ENCODE data around the gene LRR1. TPM values are rescaled to one million over a fixed set of nuclear protein-coding genes. Genes with fewer than 3 reads are reported as not detected.

LRR1 gene
- total RNA-seq, 1 donor from 2014 or later, result 7.1 TPM

DNA sequence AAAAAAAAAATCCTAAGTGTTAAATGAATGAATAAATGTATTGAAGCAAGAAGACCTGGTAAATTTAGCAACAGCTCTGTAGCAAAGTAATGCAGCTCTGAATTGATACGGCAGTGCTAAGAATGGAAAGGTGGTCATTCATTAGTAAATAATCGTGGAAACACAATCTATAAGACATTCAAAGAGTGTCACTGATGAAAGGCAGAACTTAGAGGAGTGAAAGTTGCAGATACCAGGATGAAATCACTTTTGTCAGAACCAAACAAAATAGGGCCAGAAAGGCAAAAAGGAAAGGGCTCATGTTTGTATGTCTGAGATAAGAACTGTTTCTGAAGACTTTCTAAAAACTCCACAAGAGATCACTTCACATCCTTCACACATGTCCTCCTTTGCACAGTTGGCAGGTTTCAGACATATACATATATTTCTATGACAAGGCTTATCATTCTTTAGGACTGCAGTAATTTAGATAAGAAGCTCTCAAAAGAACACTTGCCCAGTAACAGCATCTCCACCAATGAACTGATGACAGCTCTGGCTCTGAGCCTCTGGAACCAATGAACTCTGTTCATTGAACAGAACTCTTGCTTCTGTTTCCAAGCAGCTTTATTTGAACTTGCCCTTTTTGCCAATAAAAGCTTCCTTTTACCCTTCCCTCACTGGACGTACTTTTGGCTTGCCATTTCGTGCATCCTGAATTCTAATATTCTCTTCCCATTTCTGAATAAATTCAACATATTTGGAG, 4.2 kb upstream of the LRR1 start:
- peak; percentile 43 for DNase-seq (ENCODE audit: low read depth)
- no peaks in the 10 kb centered on the region for H3K27me3 ChIP-seq (ENCODE audit: control insufficient read depth, insufficient read depth, low read length)
- no peak for FAIRE-seq
- H3K36me3 ChIP-seq (ENCODE audit: control insufficient read depth, insufficient read depth, low read length), result no peaks in the 10 kb centered on the region
- TF ChIP-seq, protein P1, sequence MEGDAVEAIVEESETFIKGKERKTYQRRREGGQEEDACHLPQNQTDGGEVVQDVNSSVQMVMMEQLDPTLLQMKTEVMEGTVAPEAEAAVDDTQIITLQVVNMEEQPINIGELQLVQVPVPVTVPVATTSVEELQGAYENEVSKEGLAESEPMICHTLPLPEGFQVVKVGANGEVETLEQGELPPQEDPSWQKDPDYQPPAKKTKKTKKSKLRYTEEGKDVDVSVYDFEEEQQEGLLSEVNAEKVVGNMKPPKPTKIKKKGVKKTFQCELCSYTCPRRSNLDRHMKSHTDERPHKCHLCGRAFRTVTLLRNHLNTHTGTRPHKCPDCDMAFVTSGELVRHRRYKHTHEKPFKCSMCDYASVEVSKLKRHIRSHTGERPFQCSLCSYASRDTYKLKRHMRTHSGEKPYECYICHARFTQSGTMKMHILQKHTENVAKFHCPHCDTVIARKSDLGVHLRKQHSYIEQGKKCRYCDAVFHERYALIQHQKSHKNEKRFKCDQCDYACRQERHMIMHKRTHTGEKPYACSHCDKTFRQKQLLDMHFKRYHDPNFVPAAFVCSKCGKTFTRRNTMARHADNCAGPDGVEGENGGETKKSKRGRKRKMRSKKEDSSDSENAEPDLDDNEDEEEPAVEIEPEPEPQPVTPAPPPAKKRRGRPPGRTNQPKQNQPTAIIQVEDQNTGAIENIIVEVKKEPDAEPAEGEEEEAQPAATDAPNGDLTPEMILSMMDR (IDR thresholded peaks at IDR 0.05; ENCODE audit: insufficient read depth, low read length, severe bottlenecking), result no peak
- no peak overlapping the region for H3K4me3 ChIP-seq (ENCODE audit: low read depth, low read length)

DNA sequence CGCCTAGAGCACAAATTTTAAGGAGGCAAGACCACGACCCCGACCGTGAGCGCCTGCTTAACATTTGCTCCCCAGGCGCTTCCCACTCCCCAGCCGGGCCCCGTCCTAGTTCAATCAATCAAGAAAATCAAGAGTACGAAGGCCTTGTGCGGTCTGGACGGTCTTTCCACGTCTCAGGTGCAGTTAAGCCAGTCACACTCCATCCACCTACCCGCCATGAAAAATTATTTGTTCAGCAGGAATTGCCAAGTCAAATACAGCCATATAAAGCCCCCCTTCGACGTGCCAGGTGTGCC, 603 bp upstream of the LRR1 start:
- no peaks in the 10 kb centered on the region for H3K27me3 ChIP-seq (ENCODE audit: control insufficient read depth, insufficient read depth, low read length)
- TF ChIP-seq, protein P1 (IDR thresholded peaks at IDR 0.05; ENCODE audit: insufficient read depth, low read length, severe bottlenecking), result no peak
- no peaks in the 10 kb centered on the region for H3K36me3 ChIP-seq (ENCODE audit: control insufficient read depth, insufficient read depth, low read length)
- FAIRE-seq, result no peak
- H3K4me3 ChIP-seq (ENCODE audit: low read depth, low read length), result peak overlapping the region; percentile 70
- no peak for DNase-seq (ENCODE audit: low read depth)

DNA sequence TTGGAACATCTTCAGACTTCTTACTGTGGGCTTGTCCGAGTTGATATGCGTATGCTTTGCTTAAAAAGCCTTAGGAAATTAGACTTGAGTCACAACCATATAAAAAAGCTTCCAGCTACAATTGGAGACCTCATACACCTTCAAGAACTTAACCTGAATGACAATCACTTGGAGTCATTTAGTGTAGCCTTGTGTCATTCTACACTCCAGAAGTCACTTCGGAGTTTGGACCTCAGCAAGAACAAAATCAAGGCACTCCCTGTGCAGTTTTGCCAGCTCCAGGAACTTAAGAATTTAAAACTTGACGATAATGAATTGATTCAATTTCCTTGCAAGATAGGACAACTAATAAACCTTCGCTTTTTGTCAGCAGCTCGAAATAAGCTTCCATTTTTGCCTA, 8.8 kb downstream of the LRR1 start:
- Histone ChIP-seq H3K4me3 (ENCODE audit: low read depth, low read length) (no peak overlapping the region), H3K27me3 (ENCODE audit: control insufficient read depth, insufficient read depth, low read length) (no peaks in the 10 kb centered on the region), H3K36me3 (ENCODE audit: control insufficient read depth, insufficient read depth, low read length) (no peaks in the 10 kb centered on the region)
- FAIRE-seq, result no peak
- DNase-seq (ENCODE audit: low read depth), result no peak
- TF ChIP-seq, protein P1 (IDR thresholded peaks at IDR 0.05; ENCODE audit: insufficient read depth, low read length, severe bottlenecking), result no peak

DNA sequence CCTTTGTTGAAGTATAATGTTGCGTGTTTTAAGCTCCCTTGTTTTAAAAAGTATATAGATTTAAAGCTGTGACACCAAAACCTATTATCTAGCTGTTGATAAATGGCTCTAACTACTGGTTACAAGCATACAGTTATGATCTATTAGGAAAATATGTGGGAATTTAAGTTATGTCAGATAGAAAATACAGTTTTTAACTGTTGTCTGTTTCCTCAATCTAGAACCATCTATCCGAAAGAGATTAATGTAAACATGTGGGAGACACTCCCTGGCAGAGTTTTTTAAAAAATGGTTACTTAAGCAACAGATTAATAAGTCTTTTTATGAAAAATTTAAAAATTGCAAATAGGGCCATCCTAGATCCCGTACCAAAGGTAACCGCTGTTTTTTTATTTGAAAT, 13.5 kb downstream of the LRR1 start:
- Histone ChIP-seq H3K4me3 (ENCODE audit: low read depth, low read length) (no peak overlapping the region), H3K36me3 (ENCODE audit: control insufficient read depth, insufficient read depth, low read length) (no peaks in the 10 kb centered on the region), H3K27me3 (ENCODE audit: control insufficient read depth, insufficient read depth, low read length) (no peaks in the 10 kb centered on the region)
- TF ChIP-seq, protein P1 (IDR thresholded peaks at IDR 0.05; ENCODE audit: insufficient read depth, low read length, severe bottlenecking), result no peak
- DNase-seq (ENCODE audit: low read depth) (no peak), FAIRE-seq (no peak)

DNA sequence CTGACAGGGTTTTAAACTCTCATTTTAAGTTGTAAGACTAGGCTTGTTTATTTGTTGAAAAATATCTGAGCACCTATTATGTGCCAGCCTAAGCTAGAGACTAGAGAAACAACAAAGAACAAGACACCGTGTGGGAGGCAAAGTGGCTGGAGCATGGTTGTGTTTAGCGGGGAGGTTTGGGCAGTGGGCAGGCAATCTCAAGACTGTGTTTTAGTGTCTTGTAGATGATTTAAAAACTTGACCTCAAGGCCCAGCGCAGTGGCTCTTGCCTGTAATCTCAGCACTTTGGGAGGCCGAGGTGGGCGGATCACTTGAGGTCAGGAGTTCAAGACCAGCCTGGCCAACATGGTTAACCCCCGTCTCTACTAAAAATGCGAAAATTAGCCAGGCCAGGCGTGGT, 13.9 kb downstream of the LRR1 start:
- TF ChIP-seq, protein P1 (IDR thresholded peaks at IDR 0.05; ENCODE audit: insufficient read depth, low read length, severe bottlenecking), result no peak
- no peaks in the 10 kb centered on the region for H3K36me3 ChIP-seq (ENCODE audit: control insufficient read depth, insufficient read depth, low read length)
- no peak overlapping the region for H3K4me3 ChIP-seq (ENCODE audit: low read depth, low read length)
- no peak for DNase-seq (ENCODE audit: low read depth)
- H3K27me3 ChIP-seq (ENCODE audit: control insufficient read depth, insufficient read depth, low read length), result no peaks in the 10 kb centered on the region
- FAIRE-seq, result no peak

DNA sequence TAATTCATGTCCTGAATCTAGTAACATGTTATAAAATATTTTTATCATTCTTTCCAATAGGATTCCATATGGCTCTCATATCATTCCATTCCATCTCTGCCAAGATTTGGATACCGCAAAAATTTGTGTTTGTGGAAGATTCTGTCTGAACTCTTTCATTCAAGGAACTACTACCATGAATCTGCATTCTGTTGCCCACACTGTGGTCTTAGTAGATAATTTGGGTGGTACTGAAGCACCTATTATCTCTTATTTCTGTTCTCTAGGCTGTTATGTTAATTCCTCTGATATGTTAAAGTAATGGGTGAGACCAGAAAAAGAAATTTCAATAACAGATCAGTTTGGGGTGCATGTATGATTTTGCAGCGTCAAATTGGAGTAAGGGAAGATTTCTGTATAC, 15.5 kb downstream of the LRR1 start:
- H3K27me3 ChIP-seq (ENCODE audit: control insufficient read depth, insufficient read depth, low read length), result no peaks in the 10 kb centered on the region
- H3K4me3 ChIP-seq (ENCODE audit: low read depth, low read length), result no peak overlapping the region
- TF ChIP-seq, protein P1 (IDR thresholded peaks at IDR 0.05; ENCODE audit: insufficient read depth, low read length, severe bottlenecking), result no peak
- no peak for FAIRE-seq
- DNase-seq (ENCODE audit: low read depth), result no peak
- H3K36me3 ChIP-seq (ENCODE audit: control insufficient read depth, insufficient read depth, low read length), result no peaks in the 10 kb centered on the region

Data from bronchial epithelial cell (primary cell).